ENCODE measurements around the gene OR6K3.
"Not testable (repeated sequence)": the region's sequence is repeated elsewhere in the genome, so short reads cannot be mapped to it uniquely, and the experiment has no call there.

Gene OR6K3

GRCh38 chr1:158720620-158721019, at the start of gene OR6K3:
Gene OR6K3, minus strand, starts transcription at chr1:158720720. Its CDS starts 2,605 bp downstream, at chr1:158718115.
- DNase-seq (ENCODE audit: low read depth in 2 of 3, low spot score in 2 of 3) = no peak

- DNase-seq (ENCODE audit: low read depth in 2 of 3, low spot score in 2 of 3) = no peak
Measured at GRCh38 chr1:158754420-158754819, 33.9 kb upstream of the OR6K3 start, which contains the start of gene OR6K6. Gene OR6K6, plus strand, starts transcription at chr1:158754720. Its CDS starts 168 bp downstream, at chr1:158754888.

- DNase-seq (ENCODE audit: low read depth in 2 of 3, low spot score in 2 of 3) = no peak
Measured at GRCh38 chr1:158752155-158752712, 31.7 kb upstream of the OR6K3 start.

GRCh38 chr1:158735848-158736247, 15.3 kb upstream of the OR6K3 start:
- DNase-seq (ENCODE audit: low read depth in 2 of 3, low spot score in 2 of 3) = no peak

GRCh38 chr1:158732524-158732923, 12.0 kb upstream of the OR6K3 start:
- no peak for DNase-seq (ENCODE audit: low read depth in 2 of 3, low spot score in 2 of 3)

- no peak for DNase-seq (ENCODE audit: low read depth in 2 of 3, low spot score in 2 of 3)
Measured at GRCh38 chr1:158731707-158732106, 11.2 kb upstream of the OR6K3 start.

GRCh38 chr1:158730453-158730852, 9.9 kb upstream of the OR6K3 start:
- DNase-seq (ENCODE audit: low read depth in 2 of 3, low spot score in 2 of 3) = no peak

- DNase-seq (ENCODE audit: low read depth in 2 of 3, low spot score in 2 of 3) = no peak
Measured at GRCh38 chr1:158728510-158729225, 8.1 kb upstream of the OR6K3 start.

GRCh38 chr1:158724442-158724841, 3.9 kb upstream of the OR6K3 start:
- no peak for DNase-seq (ENCODE audit: low read depth in 2 of 3, low spot score in 2 of 3)

- no peak for DNase-seq (ENCODE audit: low read depth in 2 of 3, low spot score in 2 of 3)
Measured at GRCh38 chr1:158719664-158720063, 856 bp downstream of the OR6K3 start.

- DNase-seq (ENCODE audit: low read depth in 2 of 3, low spot score in 2 of 3) = no peak
Measured at GRCh38 chr1:158717344-158717743, 3.2 kb downstream of the OR6K3 start.

- no peak for DNase-seq (ENCODE audit: low read depth in 2 of 3, low spot score in 2 of 3)
Measured at GRCh38 chr1:158716335-158716734, 4.2 kb downstream of the OR6K3 start.

GRCh38 chr1:158714754-158715153, 5.8 kb downstream of the OR6K3 start:
- DNase-seq (ENCODE audit: low read depth in 2 of 3, low spot score in 2 of 3) = no peak

- DNase-seq (ENCODE audit: low read depth in 2 of 3, low spot score in 2 of 3) = no peak
Measured at GRCh38 chr1:158711098-158711497, 9.4 kb downstream of the OR6K3 start.

GRCh38 chr1:158706096-158706495, 14.4 kb downstream of the OR6K3 start:
- no peak for DNase-seq (ENCODE audit: low read depth in 2 of 3, low spot score in 2 of 3)

GRCh38 chr1:158700552-158700951, 20.0 kb downstream of the OR6K3 start, which contains the start of gene OR6K2:
Gene OR6K2, minus strand, starts transcription at chr1:158700652. Its CDS starts 0 bp downstream, at chr1:158700652.
- no peak for DNase-seq (ENCODE audit: low read depth in 2 of 3, low spot score in 2 of 3)

GRCh38 chr1:158694596-158694995, 25.9 kb downstream of the OR6K3 start:
- DNase-seq (ENCODE audit: low read depth in 2 of 3, low spot score in 2 of 3) = no peak

GRCh38 chr1:158692356-158692755, 28.2 kb downstream of the OR6K3 start:
- DNase-seq (ENCODE audit: low read depth in 2 of 3, low spot score in 2 of 3) = no peak

- no peak for DNase-seq (ENCODE audit: low read depth in 2 of 3, low spot score in 2 of 3)
Measured at GRCh38 chr1:158691907-158692306, 28.6 kb downstream of the OR6K3 start.

GRCh38 chr1:158691149-158691548, 29.4 kb downstream of the OR6K3 start:
- not testable (repeated sequence) for DNase-seq (ENCODE audit: low read depth in 2 of 3, low spot score in 2 of 3)

GRCh38 chr1:158689875-158690274, 30.6 kb downstream of the OR6K3 start:
- DNase-seq (ENCODE audit: low read depth in 2 of 3, low spot score in 2 of 3) = no peak

GRCh38 chr1:158689110-158689509, 31.4 kb downstream of the OR6K3 start:
- no peak for DNase-seq (ENCODE audit: low read depth in 2 of 3, low spot score in 2 of 3)

- DNase-seq (ENCODE audit: low read depth in 2 of 3, low spot score in 2 of 3) = not testable (repeated sequence)
Measured at GRCh38 chr1:158688343-158688742, 32.2 kb downstream of the OR6K3 start.
